Vagina (tissue), 2 donors: ENCODE measurements around the gene CELF5. TPM values are rescaled to one million over a fixed set of nuclear protein-coding genes. Genes with fewer than 3 reads are reported as not detected.

ENCODE experiments used
- DNase-seq, 2 donors: peaks; one replicate each; pipeline ENCODE4 v3.0.0-alpha.2; 2017; ENCODE audit errors: extremely low spot score in 2 of 2
- H3K27ac ChIP-seq: fragments of 200-600 bp; sonication (generic); one replicate; pipeline ENCODE4 v1.5.1; 2019
- H3K27me3 ChIP-seq: fragments of 200-600 bp; sonication (generic); one replicate; pipeline ENCODE4 v1.5.1; 2019
- H3K36me3 ChIP-seq, 2 donors: fragments of 200-600 bp; sonication (generic); one replicate each; pipeline ENCODE4 v1.5.1; 2017 to 2019
- H3K4me1 ChIP-seq: fragments of 200-600 bp; sonication (generic); one replicate; pipeline ENCODE4 v1.5.1; 2019
- H3K4me3 ChIP-seq, 2 donors: fragments of 200-600 bp; sonication (generic); 1 replicate in 1 of 2; 2 replicates in 1 of 2; pipeline ENCODE4 v1.5.1; 2016 to 2019
- H3K9me3 ChIP-seq: fragments of 200-600 bp; sonication (generic); one replicate; pipeline ENCODE4 v1.5.1; 2019
- POLR2A ChIP-seq, 2 donors: fragments of 450-650 bp; IDR thresholded peaks; one replicate each; pipeline ENCODE4 v1.6.1; 2017; ENCODE audit warnings: antibody characterized with exemption in 2 of 2, mild to moderate bottlenecking in 2 of 2, moderate library complexity in 2 of 2
- POLR2AphosphoS5 ChIP-seq, 2 donors: sonication (generic); formaldehyde crosslinking; IDR thresholded peaks; one replicate each; pipeline ENCODE4 v1.9.0; 2017; ENCODE audit warnings: antibody characterized with exemption in 2 of 2, mild to moderate bottlenecking in 2 of 2, low read depth in 1 of 2; ENCODE audit not compliant: insufficient read depth in 1 of 2
- intact Hi-C: fragments of 100-400 bp; cut with DNase I; formaldehyde crosslinking; loops from one replicate; pipeline ENCODE4 v1.15.1; 2023
- total RNA-seq: library from RNA; depleted of rRNA; stranded (reverse); fragments of >200 nt; gene quantifications from one replicate; pipeline ENCODE4 v1.2.3, GENCODE V29; 2016
- TF ChIP-seq, protein P1 (sequence below), 3 experiments: fragments of 450-650 bp in 2 of 3; fragments of 200-600 bp in 1 of 3; sonication (generic) in 1 of 3; IDR thresholded peaks; one replicate each; pipeline ENCODE4 v1.5.1; 2017 to 2019; ENCODE audit warnings: antibody characterized with exemption in 3 of 3, mild to moderate bottlenecking in 2 of 3, moderate library complexity in 2 of 3

CELF5 gene
- total RNA-seq, 1 donor from 2014 or later = not detected

- H3K9me3 ChIP-seq = no peaks in the 10 kb centered on the region
- TF ChIP-seq, protein P1, sequence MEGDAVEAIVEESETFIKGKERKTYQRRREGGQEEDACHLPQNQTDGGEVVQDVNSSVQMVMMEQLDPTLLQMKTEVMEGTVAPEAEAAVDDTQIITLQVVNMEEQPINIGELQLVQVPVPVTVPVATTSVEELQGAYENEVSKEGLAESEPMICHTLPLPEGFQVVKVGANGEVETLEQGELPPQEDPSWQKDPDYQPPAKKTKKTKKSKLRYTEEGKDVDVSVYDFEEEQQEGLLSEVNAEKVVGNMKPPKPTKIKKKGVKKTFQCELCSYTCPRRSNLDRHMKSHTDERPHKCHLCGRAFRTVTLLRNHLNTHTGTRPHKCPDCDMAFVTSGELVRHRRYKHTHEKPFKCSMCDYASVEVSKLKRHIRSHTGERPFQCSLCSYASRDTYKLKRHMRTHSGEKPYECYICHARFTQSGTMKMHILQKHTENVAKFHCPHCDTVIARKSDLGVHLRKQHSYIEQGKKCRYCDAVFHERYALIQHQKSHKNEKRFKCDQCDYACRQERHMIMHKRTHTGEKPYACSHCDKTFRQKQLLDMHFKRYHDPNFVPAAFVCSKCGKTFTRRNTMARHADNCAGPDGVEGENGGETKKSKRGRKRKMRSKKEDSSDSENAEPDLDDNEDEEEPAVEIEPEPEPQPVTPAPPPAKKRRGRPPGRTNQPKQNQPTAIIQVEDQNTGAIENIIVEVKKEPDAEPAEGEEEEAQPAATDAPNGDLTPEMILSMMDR (IDR thresholded peaks at IDR 0.05) = no peak
- no peak for TF ChIP-seq POLR2AphosphoS5 (IDR thresholded peaks at IDR 0.05; ENCODE audit: insufficient read depth in 1 of 2, low read depth in 1 of 2)
- no peak for TF ChIP-seq POLR2A (IDR thresholded peaks at IDR 0.05)
- no peak overlapping the region for H3K27ac ChIP-seq
- no peaks in the 10 kb centered on the region for H3K27me3 ChIP-seq
- intact Hi-C loops = no loop called here
- no peak overlapping the region for H3K4me3 ChIP-seq
- peaks cover 0 to 10% of the 10 kb centered on the region in 2 donors for H3K36me3 ChIP-seq
- DNase-seq = no peak
- H3K4me1 ChIP-seq = peaks cover 17% of the 10 kb centered on the region
These were observed 32.2 kb upstream of the CELF5 start for GRCh38 chr19:3192228-3192635.

GRCh38 chr19:3192684-3193083 lies 31.8 kb upstream of the CELF5 start:
- intact Hi-C loops = no loop called here

DNA sequence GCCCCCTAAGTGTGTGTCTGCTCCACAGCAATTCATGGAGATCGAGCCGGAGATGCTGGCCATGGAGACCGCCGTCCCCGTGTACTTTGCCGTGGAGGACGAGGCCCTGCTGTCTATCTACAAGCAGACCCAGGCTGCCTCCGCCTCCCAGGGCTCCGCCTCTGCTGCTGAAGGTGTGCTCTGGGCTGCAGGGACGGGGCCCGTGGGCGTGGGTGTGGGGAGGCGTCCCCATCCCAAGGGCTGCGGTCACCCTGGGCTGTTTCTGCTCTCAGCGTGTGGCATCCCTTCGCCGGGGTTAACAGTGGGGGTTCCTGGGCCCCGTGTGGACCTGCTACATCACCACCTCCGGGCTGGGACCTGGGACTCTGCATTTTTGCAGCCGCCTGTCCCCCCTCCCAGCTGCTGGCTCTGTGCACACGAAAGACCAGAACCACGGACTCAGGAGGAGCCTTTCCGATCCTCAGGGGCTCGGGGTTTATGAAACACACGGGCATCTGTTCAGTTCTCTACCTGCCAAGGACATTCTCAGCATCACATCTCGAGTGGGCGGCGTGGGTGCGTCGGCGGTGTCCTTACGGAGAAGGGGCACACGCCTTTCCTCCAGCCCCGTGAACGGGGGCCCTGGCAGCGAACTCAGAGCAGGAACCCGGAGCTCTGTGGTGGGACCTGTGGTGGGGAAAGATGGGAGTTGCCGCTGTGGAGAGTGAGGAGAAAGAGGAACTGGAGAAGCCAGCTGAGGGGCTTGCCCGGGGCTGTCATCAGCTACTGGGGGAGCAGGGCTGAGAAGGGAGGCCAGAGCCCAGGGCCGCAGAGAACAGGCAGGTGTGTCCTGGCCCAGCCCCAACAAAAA lies 31.0 kb upstream of the CELF5 start:
- Histone ChIP-seq H3K9me3 (no peaks in the 10 kb centered on the region), H3K36me3 (peaks cover 0 to 10% of the 10 kb centered on the region in 2 donors), H3K27ac (no peak overlapping the region), H3K4me1 (peaks cover 6% of the 10 kb centered on the region), H3K4me3 (no peak overlapping the region), H3K27me3 (no peaks in the 10 kb centered on the region)
- intact Hi-C loops = no loop called here
- TF ChIP-seq, protein P1 (IDR thresholded peaks at IDR 0.05) = no peak
- no peak for TF ChIP-seq POLR2A (IDR thresholded peaks at IDR 0.05)
- no peak for TF ChIP-seq POLR2AphosphoS5 (IDR thresholded peaks at IDR 0.05; ENCODE audit: insufficient read depth in 1 of 2, low read depth in 1 of 2)
- no peak for DNase-seq

More at GRCh38 chr19:3192684-3193083, 31.8 kb upstream of the CELF5 start:
- no peak for TF ChIP-seq POLR2A (IDR thresholded peaks at IDR 0.05)
- no peak for TF ChIP-seq POLR2AphosphoS5 (IDR thresholded peaks at IDR 0.05; ENCODE audit: insufficient read depth in 1 of 2, low read depth in 1 of 2)
- TF ChIP-seq, protein P1 (IDR thresholded peaks at IDR 0.05) = no peak
- Histone ChIP-seq H3K4me3 (no peak overlapping the region), H3K27ac (no peak overlapping the region), H3K4me1 (peaks cover 13% of the 10 kb centered on the region), H3K27me3 (no peaks in the 10 kb centered on the region), H3K9me3 (no peaks in the 10 kb centered on the region), H3K36me3 (peaks cover 0 to 10% of the 10 kb centered on the region in 2 donors)
- no peak for DNase-seq

GRCh38 chr19:3194106-3195087 lies 30.1 kb upstream of the CELF5 start:
- no peak for DNase-seq
- Histone ChIP-seq H3K4me1 (peaks cover 5% of the 10 kb centered on the region), H3K27me3 (no peaks in the 10 kb centered on the region), H3K4me3 (no peak overlapping the region), H3K36me3 (peaks cover 0 to 9% of the 10 kb centered on the region in 2 donors), H3K27ac (no peak overlapping the region), H3K9me3 (no peaks in the 10 kb centered on the region)
- intact Hi-C loops = no loop called here
- TF ChIP-seq POLR2AphosphoS5 (IDR thresholded peaks at IDR 0.05; ENCODE audit: insufficient read depth in 1 of 2, low read depth in 1 of 2) = no peak
- TF ChIP-seq, protein P1 (IDR thresholded peaks at IDR 0.05) = no peak
- no peak for TF ChIP-seq POLR2A (IDR thresholded peaks at IDR 0.05)
